HG02938 (cell line): ENCODE results near the gene APLNR.
"Not testable (repeated sequence)": the region's sequence is repeated elsewhere in the genome, so short reads cannot be mapped to it uniquely, and the experiment has no call there.

Experiments
- ATAC-seq: cut with Tn5 transposase; IDR thresholded peaks from one replicate; pipeline ENCODE4 v1.9.1; 2021; ENCODE audit warnings: mild to moderate bottlenecking, moderate library complexity; ENCODE audit not compliant: unreplicated experiment

Gene APLNR

DNA sequence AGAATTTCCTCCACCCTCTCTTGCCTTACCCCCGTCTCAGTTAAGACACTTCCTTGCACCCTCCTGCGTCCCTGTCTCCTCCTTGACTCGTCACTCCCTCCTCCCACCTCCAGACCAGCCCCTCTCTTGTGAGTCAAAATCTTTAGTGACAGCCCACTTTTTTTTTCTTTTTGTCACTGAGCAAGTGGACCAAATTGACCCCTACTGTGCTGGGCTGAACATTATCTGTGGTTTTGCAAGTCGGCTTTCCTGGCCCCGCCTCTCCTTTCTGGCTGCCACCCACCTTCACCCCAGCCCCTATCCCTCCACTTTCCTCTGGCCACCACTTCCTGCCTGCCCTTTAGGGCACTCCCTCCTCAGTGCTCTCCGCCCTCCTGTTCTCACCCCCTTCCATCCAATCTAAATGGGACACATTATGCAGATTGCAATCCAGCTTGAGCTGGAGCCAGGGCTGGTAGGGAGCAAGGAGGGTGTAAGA, at the start of gene APLNR:
TSS of gene APLNR (minus strand) at position 47 of the 478 bp plus-strand sequence. CDS start 246 bp downstream, outside the sequence.
- ATAC-seq, result no peak

GRCh38 chr11:57283231-57283990, 46.4 kb upstream of the APLNR start:
- ATAC-seq, result no peak

- ATAC-seq, result not testable (repeated sequence)
Measured at GRCh38 chr11:57281546-57281945, 44.5 kb upstream of the APLNR start.

DNA sequence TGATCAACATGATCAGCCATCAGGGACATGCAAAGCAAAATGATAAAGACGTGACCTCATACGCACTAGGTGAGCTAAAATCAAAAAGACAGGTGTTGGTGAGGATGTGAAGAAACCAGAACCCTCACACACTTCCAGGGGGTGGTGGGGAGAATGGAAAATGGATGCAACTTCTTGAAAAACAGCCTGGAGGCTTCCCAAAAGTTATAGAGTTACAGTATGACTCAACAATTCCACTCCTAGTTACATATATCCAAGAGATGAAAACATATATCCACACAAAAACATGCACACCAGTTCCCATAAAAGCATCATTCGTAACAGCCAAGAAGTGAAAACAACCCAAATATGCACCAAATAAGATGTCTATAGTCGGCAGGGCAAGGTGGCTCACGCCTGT, 42.1 kb upstream of the APLNR start:
- no peak for ATAC-seq

DNA sequence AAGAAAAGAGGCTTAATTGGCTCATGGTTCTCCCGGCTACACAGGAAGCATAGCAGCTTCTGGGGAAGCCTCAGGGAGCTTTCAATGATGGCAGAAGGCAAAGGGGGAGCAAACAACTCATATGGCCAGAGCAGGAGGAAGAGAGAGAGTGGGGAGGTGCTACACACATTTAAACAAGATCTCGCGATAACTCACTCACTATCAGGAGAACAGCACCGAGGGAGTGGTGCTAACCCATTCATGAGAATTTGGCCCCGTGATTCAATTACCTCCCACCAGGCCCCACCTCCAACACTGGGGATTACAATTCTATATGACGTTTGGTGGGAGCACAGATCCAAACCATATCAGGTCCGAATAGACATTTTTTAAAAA, 41.7 kb upstream of the APLNR start:
- ATAC-seq, result no peak

DNA sequence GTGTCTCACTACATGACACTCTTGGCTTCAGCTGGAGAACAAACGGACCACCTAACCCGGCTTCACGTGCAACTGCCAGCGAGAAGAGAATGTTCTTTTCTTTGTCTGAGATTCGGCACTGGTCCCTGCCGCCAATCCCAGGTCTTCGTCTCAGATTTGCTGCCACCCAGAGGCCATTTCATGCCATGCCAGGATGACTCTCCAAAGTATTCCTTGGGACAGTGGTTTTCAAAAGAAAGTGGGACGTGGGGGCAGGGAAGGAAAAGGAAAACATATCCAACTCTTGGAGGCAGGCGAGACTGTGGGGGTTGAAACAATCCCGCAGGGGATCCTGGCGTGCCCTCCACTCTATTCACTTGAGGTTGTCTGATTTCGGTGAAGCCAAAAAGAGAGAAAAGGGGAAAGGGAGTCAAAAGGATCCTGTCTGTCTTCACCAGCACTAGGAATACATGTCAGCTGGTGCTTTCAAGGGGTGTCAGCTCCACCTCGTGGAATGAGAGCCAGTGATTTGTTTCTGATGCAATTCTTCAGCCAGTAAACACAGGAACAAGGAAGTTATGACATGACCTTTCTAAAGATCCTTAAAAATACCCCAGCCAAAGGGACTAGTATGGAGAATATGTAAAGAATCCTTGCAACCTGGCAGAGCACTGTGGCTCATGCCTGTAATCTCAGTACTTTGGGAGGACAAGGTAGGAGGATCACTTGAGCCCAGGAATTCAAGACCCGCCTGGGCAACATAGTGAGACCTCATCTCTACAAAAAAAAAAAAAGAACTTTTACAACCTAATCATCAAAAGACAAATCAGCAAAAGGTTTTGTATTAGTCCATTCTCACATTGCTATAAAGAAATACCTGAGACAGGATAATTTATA, 41.0 kb upstream of the APLNR start:
- ATAC-seq, result peak; percentile 81

DNA sequence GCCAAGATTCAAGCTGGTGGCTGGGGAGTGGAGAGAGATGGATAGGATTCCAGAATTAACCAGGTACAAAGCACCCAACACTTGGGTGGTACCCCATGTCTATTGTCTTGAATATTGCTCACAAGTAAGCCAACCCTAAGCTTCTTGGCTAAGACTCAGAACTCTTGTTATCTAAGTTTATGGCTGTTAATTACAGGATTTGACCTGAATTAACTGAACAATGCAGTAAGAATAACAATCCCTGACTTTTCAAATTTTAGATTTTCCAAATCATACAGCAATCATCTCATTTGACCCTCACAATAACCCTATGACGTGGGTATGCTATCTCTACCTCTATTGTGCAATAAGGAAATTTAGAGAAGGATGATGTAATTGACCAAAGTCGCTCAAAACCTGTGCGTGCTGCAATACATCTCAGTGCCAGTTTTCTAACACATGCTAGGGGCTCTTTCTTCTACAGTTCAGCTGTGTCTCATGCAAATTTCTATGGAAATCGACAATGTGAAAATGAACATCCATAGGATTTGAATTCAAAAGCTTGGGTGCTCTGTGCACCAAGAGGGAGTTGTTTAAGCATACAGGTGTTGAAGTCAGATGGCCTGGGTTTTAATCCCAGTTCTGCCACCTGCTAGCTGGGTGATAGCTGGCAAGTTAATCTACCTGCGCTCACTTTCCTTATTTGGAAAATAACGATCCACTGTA, 40.1 kb upstream of the APLNR start:
- ATAC-seq, result no peak

GRCh38 chr11:57276169-57276970, 39.3 kb upstream of the APLNR start:
- no peak for ATAC-seq

DNA sequence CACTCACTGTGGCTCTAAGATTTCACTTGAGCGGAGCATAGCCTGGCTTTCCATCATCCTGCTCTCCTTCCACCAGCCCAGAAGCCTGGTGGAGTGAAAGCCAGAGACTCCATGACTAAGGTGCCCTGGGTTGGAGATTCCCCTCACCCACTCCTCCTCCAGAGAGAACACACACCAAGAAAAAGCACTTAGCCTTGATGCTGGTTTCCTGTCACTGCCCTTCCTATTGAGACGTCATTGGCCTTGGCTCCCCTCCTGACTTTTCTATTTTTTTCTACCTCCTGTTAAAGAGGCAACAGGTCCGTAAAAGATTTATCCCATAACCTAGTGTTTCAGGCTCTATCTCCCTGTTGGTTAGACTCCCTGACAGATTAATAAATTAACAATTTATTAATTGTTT, 38.5 kb upstream of the APLNR start:
- ATAC-seq, result no peak

GRCh38 chr11:57274904-57275498, 38.0 kb upstream of the APLNR start:
- no peak for ATAC-seq

GRCh38 chr11:57273448-57274058, 36.5 kb upstream of the APLNR start:
- ATAC-seq, result no peak

DNA sequence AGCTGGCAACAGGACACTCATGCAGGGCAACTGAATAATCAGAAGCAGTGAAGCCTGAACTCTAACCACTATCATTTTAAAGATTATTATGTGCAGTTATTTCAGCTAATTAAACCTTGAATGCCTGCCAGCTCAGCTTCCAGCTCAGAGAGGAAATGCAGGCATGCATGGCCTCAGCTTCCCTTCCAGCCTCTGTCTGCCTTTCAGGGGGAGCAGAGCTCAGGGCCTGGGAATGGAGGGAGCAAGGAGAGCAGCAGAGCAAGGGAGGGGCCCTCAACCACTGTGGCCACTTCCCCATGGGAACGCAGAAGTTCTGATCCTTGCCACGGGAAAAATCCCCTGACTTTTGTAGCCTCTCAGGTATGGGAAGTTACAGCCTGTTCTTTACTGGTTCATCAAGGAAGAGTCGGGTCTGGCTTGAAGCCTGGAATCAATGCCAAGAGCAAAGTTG, 32.5 kb upstream of the APLNR start:
- ATAC-seq, result no peak

DNA sequence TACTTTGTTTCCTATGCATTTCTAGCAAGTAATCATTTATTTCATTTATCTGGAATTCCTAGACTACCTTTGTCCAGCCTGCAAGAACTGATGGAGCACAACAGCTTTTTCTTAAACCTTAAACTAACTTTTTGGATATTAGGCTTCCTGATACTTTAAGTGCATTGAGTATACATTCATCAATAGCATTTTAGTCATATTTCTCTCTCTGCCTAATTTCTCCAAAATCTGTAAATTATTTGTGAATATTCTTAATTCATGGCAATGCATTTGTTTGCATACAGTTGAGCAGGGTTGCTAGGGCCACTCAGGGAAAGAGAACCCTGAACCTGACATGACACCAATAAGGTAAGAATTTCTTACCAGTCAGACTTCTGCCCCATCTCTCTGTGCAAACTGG, 29.1 kb upstream of the APLNR start:
- no peak for ATAC-seq

GRCh38 chr11:57263351-57263750, 26.3 kb upstream of the APLNR start:
- ATAC-seq, result no peak

DNA sequence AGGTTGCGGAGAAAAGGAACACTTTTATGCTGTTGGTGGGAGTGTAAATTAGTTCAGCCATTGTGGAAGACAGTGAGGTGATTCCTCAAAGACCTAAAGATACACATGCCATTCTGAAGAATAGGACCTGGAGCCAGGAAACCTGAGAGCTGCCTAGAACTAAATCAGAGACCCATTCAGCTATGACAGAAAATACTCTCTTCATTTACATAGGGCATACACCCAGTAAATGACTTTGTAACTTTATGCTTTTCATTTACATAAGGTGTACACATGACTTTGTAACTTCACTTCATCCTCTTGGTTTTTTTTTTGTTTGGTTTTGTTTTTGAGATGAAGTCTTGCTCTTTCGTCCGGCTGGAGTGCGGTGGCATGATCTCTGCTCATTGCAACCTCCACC, 25.1 kb upstream of the APLNR start:
- ATAC-seq, result no peak

DNA sequence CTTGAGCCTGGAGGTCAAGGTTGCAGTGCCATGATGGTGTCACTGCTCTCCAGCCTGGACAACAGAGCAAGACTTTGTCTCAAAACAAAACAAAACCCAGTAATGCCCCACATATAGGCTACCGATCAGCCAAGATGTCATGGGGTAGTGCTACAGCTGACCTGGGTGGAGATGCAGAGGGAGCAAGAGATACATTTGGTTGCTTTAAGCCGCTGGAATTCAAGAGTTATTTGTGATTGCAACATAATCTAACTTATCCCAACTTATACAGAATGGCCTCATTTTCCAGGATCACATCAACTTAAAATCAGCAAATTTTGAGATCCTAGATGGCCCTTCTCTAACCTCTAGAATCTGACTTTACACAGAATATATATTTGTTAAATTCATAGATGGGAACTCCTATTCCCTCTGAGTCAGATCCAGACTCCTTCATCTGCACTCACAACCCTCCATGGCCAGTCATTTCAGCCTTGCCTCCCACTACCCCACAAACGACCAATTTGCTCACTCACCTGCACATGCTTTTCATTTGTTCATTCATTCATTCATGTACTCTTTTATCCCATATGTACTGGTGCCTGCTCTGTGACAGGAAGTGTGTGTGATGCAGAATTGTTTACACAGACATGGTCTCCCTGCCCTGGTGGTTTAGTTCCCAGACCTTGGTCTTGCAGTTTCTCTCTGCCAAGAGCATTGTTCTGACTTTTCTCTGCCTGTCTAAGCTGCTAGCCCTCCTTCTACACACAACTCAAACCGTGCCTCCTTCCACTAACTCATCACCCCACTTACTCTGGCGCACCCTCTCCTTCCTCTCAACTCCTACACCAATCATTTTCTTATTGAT, 24.1 kb upstream of the APLNR start:
- peak; percentile 50 for ATAC-seq

GRCh38 chr11:57256119-57256518, 19.1 kb upstream of the APLNR start:
- ATAC-seq, result no peak

- ATAC-seq, result no peak
Measured at GRCh38 chr11:57255618-57256017, 18.6 kb upstream of the APLNR start.

GRCh38 chr11:57254631-57255030, 17.6 kb upstream of the APLNR start:
- ATAC-seq, result no peak
